Liver (tissue), 3 donors: Measurements from ENCODE around the gene RXRB.

ENCODE experiments used
- FOXA1 ChIP-seq: IDR thresholded peaks from 2 replicates; pipeline ENCODE4 v1.6.1; 2016; ENCODE audit warnings: antibody characterized with exemption
- JUND ChIP-seq, 2 donors: IDR thresholded peaks; 2 replicates each; pipeline ENCODE4 v1.6.1; 2016; ENCODE audit warnings: antibody characterized with exemption in 2 of 2
- RAD21 ChIP-seq, 2 donors: IDR thresholded peaks; 2 replicates each; pipeline ENCODE4 v1.6.1; 2016; ENCODE audit warnings: antibody characterized with exemption in 2 of 2, mild to moderate bottlenecking in 2 of 2
- TF ChIP-seq, protein P1 (sequence below): IDR thresholded peaks from 2 replicates; pipeline ENCODE4 v1.6.1; 2016; ENCODE audit warnings: antibody characterized with exemption
- TF ChIP-seq, protein P2 (sequence below): fragments of 150-350 bp; IDR thresholded peaks from 2 replicates; pipeline ENCODE4 v1.5.1; 2017; ENCODE audit warnings: improper control_type of control experiment, low read depth, low read length; ENCODE audit not compliant: missing input control
- TF ChIP-seq, protein P3 (sequence below): IDR thresholded peaks from 2 replicates; pipeline ENCODE4 v1.6.1; 2016; ENCODE audit warnings: antibody characterized with exemption, mild to moderate bottlenecking
- donor health status: healthy.
- donor health status: healthy.

DNA sequence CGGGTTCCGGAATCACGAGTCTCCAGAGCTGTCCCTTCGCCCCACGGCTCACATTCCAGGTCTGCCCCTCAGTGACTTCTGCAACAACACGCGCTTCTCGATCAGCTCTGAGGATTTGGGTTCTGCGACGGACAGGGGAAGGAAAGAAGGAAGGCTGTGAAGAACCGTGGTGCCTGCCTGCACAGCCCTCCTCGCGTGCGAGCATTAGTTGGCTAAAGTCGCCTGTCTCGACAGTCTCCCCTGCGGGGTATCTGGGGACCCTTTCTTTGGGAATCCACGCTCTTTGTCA is 48.1 kb upstream of the RXRB start:
- TF ChIP-seq, protein P1, sequence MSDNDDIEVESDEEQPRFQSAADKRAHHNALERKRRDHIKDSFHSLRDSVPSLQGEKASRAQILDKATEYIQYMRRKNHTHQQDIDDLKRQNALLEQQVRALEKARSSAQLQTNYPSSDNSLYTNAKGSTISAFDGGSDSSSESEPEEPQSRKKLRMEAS: no peak
- TF ChIP-seq, protein P2, sequence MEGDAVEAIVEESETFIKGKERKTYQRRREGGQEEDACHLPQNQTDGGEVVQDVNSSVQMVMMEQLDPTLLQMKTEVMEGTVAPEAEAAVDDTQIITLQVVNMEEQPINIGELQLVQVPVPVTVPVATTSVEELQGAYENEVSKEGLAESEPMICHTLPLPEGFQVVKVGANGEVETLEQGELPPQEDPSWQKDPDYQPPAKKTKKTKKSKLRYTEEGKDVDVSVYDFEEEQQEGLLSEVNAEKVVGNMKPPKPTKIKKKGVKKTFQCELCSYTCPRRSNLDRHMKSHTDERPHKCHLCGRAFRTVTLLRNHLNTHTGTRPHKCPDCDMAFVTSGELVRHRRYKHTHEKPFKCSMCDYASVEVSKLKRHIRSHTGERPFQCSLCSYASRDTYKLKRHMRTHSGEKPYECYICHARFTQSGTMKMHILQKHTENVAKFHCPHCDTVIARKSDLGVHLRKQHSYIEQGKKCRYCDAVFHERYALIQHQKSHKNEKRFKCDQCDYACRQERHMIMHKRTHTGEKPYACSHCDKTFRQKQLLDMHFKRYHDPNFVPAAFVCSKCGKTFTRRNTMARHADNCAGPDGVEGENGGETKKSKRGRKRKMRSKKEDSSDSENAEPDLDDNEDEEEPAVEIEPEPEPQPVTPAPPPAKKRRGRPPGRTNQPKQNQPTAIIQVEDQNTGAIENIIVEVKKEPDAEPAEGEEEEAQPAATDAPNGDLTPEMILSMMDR: no peak
- no peak for TF ChIP-seq JUND (IDR thresholded peaks at IDR 0.05)
- TF ChIP-seq, protein P3, sequence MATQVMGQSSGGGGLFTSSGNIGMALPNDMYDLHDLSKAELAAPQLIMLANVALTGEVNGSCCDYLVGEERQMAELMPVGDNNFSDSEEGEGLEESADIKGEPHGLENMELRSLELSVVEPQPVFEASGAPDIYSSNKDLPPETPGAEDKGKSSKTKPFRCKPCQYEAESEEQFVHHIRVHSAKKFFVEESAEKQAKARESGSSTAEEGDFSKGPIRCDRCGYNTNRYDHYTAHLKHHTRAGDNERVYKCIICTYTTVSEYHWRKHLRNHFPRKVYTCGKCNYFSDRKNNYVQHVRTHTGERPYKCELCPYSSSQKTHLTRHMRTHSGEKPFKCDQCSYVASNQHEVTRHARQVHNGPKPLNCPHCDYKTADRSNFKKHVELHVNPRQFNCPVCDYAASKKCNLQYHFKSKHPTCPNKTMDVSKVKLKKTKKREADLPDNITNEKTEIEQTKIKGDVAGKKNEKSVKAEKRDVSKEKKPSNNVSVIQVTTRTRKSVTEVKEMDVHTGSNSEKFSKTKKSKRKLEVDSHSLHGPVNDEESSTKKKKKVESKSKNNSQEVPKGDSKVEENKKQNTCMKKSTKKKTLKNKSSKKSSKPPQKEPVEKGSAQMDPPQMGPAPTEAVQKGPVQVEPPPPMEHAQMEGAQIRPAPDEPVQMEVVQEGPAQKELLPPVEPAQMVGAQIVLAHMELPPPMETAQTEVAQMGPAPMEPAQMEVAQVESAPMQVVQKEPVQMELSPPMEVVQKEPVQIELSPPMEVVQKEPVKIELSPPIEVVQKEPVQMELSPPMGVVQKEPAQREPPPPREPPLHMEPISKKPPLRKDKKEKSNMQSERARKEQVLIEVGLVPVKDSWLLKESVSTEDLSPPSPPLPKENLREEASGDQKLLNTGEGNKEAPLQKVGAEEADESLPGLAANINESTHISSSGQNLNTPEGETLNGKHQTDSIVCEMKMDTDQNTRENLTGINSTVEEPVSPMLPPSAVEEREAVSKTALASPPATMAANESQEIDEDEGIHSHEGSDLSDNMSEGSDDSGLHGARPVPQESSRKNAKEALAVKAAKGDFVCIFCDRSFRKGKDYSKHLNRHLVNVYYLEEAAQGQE: no peak
- TF ChIP-seq FOXA1: no peak
- no peak for TF ChIP-seq RAD21 (IDR thresholded peaks at IDR 0.05)
